Neural progenitor cell (in vitro differentiated cells): ENCODE data around the gene TYK2.

Experiments
- EZH2 ChIP-seq: fragments of 200-600 bp; sonication (generic); IDR thresholded peaks from 2 replicates; pipeline ENCODE4 v1.6.1; 2017; ENCODE audit warnings: antibody characterized with exemption, mild to moderate bottlenecking, moderate library complexity
- EZH2phosphoT487 ChIP-seq: fragments of 200-600 bp; sonication (generic); IDR thresholded peaks from 2 replicates; pipeline ENCODE4 v1.6.1; 2017; ENCODE audit warnings: antibody characterized with exemption
- TF ChIP-seq, protein P1 (sequence below): fragments of 200-600 bp; sonication (generic); IDR thresholded peaks from 2 replicates; pipeline ENCODE4 v1.5.1; 2017; ENCODE audit warnings: antibody characterized with exemption, mild to moderate bottlenecking

DNA sequence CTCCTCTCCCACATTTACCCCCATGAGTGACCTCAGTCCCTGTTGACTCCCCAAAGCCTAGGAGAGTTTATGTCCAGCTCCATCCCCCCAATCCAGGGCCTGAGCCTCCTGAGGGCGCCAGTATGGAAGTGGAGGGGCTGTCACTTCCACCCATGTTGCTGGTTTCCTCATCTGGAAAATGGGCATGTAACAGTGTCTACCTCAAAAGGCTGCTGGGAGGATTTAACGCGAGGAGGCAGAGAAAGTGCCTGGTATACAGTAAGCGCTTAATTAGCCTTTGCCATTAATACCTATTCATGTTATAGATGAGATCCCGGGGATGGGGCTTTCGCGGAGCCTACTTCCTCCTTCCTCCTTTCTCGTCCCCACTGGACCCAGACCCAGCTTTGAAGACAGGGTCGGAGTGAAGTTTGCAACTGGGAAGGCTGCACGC is 476 bp downstream of the TYK2 start:
- no peak for TF ChIP-seq EZH2
- TF ChIP-seq, protein P1, sequence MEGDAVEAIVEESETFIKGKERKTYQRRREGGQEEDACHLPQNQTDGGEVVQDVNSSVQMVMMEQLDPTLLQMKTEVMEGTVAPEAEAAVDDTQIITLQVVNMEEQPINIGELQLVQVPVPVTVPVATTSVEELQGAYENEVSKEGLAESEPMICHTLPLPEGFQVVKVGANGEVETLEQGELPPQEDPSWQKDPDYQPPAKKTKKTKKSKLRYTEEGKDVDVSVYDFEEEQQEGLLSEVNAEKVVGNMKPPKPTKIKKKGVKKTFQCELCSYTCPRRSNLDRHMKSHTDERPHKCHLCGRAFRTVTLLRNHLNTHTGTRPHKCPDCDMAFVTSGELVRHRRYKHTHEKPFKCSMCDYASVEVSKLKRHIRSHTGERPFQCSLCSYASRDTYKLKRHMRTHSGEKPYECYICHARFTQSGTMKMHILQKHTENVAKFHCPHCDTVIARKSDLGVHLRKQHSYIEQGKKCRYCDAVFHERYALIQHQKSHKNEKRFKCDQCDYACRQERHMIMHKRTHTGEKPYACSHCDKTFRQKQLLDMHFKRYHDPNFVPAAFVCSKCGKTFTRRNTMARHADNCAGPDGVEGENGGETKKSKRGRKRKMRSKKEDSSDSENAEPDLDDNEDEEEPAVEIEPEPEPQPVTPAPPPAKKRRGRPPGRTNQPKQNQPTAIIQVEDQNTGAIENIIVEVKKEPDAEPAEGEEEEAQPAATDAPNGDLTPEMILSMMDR = no peak
- no peak for TF ChIP-seq EZH2phosphoT487
